GM19025 (cell line): ENCODE data around the gene OR2S2.
"Not testable (repeated sequence)": the region's sequence is repeated elsewhere in the genome, so short reads cannot be mapped to it uniquely, and the experiment has no call there.

Source experiments
- ATAC-seq: cut with Tn5 transposase; IDR thresholded peaks from one replicate; pipeline ENCODE4 v1.9.1; 2021; ENCODE audit warnings: mild to moderate bottlenecking, low read depth, moderate library complexity; ENCODE audit not compliant: unreplicated experiment

The OR2S2 gene, protein sequence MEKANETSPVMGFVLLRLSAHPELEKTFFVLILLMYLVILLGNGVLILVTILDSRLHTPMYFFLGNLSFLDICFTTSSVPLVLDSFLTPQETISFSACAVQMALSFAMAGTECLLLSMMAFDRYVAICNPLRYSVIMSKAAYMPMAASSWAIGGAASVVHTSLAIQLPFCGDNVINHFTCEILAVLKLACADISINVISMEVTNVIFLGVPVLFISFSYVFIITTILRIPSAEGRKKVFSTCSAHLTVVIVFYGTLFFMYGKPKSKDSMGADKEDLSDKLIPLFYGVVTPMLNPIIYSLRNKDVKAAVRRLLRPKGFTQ

GRCh38 chr9:35958104-35958837, at the start of gene OR2S2:
OR2S2 (minus strand) TSS chr9:35958154; CDS start chr9:35958098, 56 bp downstream.
- no peak for ATAC-seq

DNA sequence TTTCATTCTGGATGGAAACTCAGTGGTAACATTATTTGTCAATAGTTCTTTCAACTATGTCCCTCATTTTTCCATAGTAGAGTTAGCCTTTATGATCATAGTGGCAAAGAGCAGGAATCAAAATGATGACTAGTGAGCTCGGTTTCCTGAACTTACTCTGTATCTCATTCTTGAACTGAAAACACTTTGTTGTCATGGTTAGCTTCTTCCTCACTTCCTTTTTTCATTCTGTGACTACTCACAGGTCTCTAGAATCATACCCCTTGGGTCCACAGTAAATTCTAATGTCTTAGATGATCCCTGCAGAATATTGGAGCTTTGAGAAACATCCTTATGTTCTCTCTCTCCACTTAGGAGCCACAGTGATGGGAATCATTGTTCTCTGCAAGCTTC, 49.4 kb upstream of the OR2S2 start:
- ATAC-seq, result no peak

GRCh38 chr9:36006549-36007315, 48.8 kb upstream of the OR2S2 start:
- ATAC-seq, result no peak

- ATAC-seq, result no peak
These were observed 47.9 kb upstream of the OR2S2 start for GRCh38 chr9:36005891-36006290.

GRCh38 chr9:35998333-35998732, 40.4 kb upstream of the OR2S2 start:
- no peak for ATAC-seq

DNA sequence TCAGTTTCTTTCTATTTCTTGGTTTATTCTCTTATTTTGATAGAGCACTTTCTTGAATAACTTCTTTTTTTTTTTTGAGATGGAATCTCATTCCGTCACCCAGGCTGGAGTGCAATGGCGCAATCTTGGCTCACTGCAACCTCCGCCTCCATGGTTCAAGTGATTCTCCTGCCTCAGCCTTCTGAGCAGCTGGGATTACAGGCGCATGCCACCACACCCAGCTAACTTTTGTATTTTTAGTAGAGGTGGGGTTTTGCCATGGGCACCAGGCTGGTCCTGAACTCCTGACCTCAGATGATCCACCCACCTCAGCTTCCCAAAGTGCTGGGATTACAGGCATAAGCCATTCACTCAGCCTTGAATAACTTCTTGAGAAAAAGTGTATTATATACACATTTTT, 39.1 kb upstream of the OR2S2 start:
- not testable (repeated sequence) for ATAC-seq

DNA sequence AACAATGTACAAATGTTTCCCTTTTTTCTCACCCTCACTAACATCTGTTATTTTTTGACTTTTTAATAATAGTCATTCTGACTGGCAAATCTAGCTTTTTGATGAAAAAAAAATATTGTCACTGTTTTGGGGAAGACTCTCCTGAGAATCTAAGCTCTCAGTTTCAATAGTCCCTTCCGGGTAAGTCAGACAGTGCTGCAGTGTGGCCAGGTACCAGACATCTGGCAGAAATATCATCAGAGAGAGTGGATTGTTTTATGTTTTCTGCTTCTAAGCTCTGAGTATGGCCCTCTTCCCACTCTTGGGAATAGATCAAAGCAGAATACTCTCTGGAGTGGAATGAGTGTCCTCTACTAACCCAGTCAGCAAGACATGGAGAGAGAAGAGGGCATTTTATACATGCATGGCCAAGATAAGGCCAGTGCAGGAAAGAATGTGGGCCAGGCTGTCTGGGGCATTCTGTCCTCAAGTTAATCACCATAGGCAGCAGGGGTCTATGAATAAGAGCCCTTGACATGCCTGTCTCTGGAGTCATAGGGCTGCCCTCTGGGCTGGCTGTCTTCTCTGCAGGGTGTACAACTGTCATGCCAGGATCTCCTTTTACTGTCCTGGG, 38.5 kb upstream of the OR2S2 start:
- ATAC-seq, result no peak

GRCh38 chr9:35994959-35995358, 37.0 kb upstream of the OR2S2 start:
- no peak for ATAC-seq

DNA sequence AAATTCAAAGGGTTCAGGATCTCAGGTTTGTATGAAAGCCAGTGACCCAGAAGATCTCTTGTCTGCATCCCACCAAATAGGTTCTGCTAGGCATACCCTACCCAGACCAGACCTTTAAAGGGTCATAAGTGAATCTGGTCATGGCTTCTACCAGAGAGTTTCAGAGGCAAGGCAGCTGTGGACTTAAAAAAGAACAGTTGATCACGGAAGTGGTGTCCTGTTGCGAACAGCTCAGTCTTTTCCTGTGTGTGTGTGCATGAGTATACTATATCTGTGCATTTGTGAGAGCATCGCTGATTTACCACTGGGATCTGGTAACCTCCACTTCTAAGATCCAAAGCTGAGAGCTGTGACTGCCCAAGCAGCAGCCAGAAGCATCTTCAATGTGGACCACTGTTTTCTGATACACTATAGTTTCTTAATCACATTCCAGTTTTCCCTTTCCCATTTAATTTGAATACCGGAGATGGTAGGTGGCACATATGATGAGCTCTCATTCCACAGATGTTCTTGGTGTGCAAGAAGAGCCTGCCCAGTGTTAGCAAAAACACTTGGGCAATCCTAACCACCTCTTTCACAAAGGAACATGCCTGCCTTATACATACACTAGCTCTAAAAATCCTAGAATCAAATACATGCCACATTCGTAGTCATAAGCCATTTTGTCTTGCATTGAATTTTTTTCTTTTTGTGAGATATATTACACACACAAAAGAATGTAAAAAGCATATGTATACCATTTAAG, 36.2 kb upstream of the OR2S2 start:
- no peak for ATAC-seq

DNA sequence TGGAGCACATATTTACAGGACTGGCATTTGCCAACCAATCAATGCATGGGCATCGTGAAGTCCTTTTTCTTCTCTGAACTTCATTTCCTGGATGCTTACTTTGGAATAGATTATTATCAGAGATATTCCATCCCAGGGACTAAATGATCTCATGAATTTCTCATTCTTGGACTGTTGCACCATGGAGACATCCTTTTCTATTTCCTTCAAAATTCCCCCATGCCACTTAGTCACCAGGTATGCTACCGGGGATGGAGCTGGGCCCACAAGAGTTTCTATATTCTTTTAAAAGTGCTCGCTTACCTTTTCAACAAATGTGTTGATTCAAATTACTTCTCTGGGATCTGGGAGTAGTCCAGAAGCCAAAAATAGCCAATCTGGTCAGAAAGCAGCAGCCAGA, 35.2 kb upstream of the OR2S2 start:
- ATAC-seq, result not testable (repeated sequence)

DNA sequence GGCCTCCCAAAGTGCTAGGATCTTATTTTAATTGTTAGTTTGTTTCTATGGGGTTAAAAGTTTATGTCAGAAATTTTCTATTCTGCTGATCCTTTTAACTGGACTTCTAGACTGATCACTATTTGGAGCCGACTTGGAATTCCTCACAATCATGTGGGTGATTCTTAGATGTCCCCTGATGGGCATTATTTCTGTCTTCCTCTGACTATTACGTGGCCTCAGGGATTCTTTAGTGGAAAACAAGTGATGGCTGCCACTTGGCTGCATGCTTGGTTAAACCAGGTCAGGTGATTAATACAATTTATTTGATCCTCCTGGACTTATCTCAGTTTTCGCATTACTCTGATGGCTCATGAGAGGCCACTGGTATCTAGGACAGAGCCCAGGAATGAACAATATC, 32.2 kb upstream of the OR2S2 start:
- ATAC-seq, result no peak

DNA sequence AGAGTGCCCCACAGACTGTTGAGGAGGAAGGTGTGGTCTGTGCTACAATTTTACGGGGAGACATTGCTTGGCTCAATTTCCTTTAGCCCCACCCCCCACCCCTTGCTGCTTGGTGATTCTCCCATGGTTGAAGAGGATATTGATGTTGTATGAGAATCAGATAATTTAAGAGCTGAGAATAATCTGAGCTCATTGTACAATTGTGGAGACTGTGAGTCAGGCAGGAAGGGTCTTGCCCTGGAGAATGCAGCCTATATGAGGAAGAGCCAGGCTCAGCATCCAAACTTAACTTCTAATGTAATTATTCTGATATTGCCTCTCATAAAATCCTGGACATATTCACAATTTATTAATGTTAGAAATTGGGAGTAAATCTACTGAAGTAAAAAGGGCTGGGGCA, 26.1 kb upstream of the OR2S2 start:
- no peak for ATAC-seq

- no peak for ATAC-seq
These were observed 23.7 kb upstream of the OR2S2 start for GRCh38 chr9:35981699-35982098.

- no peak for ATAC-seq
These were observed 22.5 kb upstream of the OR2S2 start for GRCh38 chr9:35980289-35981011.

DNA sequence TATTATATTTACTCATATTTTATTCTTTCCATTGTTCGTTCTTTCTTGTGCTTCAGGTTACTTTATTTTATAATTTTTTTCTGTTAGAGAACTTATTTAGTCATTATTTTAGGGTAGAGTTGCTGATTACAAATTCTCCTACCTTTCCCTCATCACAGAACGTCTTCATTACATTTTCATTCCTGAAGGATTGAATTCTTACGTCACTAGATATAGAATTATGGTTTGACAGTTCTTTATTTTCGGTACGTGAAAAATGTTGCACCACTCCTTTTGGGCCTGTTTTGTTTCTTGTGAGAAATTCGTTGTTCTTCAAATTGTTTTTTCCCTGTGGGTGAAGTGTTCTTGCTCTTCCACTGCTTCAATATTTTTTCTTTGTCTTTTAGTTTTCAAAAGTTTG, 20.8 kb upstream of the OR2S2 start:
- no peak for ATAC-seq

- ATAC-seq, result no peak
These were observed 18.8 kb upstream of the OR2S2 start for GRCh38 chr9:35976726-35977125.

GRCh38 chr9:35974800-35975199, 16.8 kb upstream of the OR2S2 start:
- no peak for ATAC-seq

DNA sequence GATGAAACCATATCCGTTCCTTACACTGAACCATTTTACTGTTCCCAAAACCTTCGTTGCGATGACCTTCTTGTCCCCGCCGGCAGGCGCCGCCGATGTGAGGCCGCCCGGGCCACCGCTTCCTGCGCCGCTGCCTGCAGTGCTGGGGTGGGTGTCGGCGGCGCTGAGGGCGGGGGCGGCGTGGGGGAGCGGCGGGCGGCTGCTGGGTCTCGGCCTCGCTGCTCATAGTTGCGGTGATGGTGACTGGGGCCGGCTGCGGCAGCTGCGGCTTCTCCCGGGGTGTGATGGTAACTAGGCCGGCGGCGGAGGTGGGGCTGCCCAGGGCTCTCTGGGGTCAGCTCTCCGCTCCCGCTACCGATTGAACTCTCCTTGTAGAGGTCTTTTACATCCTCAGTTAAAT, 14.1 kb upstream of the OR2S2 start:
- ATAC-seq, result no peak

GRCh38 chr9:35967042-35967441, 9.1 kb upstream of the OR2S2 start:
- ATAC-seq, result no peak

- ATAC-seq, result no peak
These were observed 8.5 kb upstream of the OR2S2 start for GRCh38 chr9:35966433-35966832.
